ENCODE data around the gene ZXDA.
"Not testable (repeated sequence)": the region's sequence is repeated elsewhere in the genome, so short reads cannot be mapped to it uniquely, and the experiment has no call there.

The ZXDA gene, protein sequence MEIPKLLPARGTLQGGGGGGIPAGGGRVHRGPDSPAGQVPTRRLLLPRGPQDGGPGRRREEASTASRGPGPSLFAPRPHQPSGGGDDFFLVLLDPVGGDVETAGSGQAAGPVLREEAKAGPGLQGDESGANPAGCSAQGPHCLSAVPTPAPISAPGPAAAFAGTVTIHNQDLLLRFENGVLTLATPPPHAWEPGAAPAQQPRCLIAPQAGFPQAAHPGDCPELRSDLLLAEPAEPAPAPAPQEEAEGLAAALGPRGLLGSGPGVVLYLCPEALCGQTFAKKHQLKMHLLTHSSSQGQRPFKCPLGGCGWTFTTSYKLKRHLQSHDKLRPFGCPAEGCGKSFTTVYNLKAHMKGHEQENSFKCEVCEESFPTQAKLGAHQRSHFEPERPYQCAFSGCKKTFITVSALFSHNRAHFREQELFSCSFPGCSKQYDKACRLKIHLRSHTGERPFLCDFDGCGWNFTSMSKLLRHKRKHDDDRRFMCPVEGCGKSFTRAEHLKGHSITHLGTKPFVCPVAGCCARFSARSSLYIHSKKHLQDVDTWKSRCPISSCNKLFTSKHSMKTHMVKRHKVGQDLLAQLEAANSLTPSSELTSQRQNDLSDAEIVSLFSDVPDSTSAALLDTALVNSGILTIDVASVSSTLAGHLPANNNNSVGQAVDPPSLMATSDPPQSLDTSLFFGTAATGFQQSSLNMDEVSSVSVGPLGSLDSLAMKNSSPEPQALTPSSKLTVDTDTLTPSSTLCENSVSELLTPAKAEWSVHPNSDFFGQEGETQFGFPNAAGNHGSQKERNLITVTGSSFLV

DNA sequence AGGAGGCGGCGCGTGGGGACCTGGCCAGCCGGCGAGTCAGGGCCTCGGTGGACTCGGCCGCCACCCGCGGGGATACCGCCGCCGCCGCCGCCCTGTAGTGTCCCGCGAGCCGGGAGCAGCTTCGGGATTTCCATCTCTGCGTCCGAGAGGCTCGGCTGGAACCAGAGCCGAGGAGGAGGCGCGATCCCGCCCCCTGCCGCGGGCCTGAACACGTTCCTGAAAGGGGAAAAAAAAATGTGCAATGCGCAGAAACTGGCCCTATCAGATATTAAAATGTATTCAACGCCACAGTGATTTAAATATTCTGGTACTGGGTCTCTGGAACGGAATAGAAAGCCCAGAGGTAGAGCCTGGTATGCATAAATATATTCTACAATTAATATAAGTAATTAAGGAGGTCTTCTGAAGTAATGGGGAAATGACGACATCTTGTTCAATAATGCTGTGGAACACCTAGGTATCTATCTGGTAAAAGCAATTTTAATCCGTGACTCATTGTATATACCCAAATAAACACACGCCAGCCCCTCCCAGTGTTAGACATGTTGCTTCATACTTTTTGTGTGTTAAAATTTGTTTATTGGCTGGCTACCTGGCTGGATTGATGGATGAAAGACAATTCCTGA is at the start of gene ZXDA:
ZXDA (minus strand) TSS at position 172 of the 626 bp plus-strand sequence; CDS start at position 134, 38 bp downstream.
- peak; percentile 26 for DNase-seq (ENCODE audit: low spot score)

- no peak for DNase-seq (ENCODE audit: low spot score)
These were observed 42.0 kb upstream of the ZXDA start for GRCh38 chrX:57952320-57952678.

- no peak for DNase-seq (ENCODE audit: low spot score)
These were observed 41.5 kb upstream of the ZXDA start for GRCh38 chrX:57951666-57952319.

- DNase-seq (ENCODE audit: low spot score), result no peak
These were observed 23.1 kb upstream of the ZXDA start for GRCh38 chrX:57933321-57933720.

DNA sequence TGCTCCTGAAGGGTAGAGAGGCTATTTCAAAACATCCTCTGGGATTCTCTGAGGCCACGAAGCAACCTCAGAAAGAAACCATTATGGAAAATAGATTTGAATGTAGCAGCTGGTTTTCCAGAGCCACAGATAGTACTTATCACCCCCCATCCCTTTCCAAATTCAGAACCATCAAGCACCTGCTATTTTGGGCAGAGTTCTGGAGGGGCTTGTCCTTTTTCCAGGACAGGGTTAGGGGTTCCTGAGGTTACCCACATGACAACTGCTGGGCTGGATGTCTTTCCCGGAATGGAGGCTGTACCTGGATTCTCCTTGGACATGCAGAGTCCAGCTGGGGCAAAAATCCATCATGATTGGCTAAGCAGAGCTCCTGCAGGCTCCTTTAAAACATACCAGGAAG is 22.0 kb upstream of the ZXDA start:
- no peak for DNase-seq (ENCODE audit: low spot score)

- peak; percentile 13 for DNase-seq (ENCODE audit: low spot score)
These were observed 19.8 kb upstream of the ZXDA start for GRCh38 chrX:57930051-57930450.

GRCh38 chrX:57929373-57929772 is 19.1 kb upstream of the ZXDA start:
- DNase-seq (ENCODE audit: low spot score), result peak; percentile 37

DNA sequence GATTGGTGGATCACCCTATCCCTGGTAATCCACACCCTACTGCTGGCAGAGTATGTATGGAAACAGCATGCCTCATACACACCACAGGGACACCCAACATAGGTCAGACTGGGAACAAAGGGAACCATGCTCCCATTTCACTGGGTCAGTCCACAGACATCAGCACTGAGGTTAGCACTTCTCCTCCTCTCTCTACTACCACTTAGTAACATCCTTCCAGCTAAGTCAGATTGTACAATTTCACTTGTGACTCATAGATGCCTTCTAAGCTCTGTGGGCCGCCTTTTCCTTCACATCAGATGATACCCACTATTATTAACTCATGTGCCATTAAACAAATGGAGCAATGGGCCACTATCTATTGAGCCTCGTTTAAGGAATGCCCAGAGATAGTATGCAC is 15.5 kb upstream of the ZXDA start:
- DNase-seq (ENCODE audit: low spot score), result no peak

DNA sequence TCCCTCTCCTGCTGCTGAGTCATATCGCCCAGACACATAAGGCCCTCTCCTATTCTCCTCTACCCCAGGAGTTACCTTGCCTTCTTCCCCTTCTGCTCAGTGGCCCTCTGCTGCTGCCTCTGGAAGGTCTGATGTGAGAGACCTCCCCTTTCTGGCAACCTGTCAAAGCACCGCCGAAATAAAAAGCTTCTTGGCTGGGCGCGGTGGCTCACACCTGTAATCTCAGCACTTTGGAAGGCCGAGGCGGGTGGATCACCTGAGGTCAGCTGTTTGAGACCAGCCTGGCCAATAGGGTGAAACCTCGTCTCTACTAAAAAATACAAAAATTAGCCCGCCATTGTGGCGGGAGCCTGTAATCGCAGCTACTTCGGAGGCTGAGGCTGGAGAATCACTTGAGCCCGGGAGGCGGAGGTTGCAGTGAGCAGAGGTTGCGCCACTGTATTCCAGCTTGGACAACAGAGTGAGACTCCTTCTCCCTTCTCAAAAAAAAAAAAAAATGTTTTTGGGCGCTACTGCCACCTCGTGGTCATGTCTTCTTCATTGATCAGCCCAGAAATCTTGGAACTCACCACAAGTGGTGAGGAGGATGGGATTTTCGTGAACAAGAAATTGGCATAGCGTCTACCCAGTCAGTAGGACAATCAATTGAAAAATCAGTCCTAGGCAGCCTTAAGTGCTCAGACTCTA is 8.6 kb upstream of the ZXDA start:
- DNase-seq (ENCODE audit: low spot score), result peak; percentile 39

DNA sequence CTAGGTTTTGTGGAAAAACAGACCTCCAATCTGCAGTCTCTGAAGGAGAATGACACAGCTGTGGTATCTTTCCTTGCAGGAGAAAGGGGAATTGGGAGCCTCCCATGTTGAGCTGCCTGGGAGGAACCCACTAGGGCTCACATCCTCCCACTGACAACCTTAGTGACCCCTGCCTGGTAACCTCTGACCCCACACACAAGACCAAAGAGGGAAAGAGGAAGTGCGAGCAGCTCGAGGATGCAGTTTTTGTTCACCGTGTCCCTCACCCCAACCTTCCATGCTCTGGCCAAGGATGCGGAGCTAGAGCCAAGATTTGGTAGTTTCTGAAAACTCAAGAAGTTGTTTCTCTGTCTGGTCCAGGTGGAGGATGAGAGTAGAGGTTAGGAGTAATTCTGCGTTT is 5.4 kb upstream of the ZXDA start:
- no peak for DNase-seq (ENCODE audit: low spot score)

DNA sequence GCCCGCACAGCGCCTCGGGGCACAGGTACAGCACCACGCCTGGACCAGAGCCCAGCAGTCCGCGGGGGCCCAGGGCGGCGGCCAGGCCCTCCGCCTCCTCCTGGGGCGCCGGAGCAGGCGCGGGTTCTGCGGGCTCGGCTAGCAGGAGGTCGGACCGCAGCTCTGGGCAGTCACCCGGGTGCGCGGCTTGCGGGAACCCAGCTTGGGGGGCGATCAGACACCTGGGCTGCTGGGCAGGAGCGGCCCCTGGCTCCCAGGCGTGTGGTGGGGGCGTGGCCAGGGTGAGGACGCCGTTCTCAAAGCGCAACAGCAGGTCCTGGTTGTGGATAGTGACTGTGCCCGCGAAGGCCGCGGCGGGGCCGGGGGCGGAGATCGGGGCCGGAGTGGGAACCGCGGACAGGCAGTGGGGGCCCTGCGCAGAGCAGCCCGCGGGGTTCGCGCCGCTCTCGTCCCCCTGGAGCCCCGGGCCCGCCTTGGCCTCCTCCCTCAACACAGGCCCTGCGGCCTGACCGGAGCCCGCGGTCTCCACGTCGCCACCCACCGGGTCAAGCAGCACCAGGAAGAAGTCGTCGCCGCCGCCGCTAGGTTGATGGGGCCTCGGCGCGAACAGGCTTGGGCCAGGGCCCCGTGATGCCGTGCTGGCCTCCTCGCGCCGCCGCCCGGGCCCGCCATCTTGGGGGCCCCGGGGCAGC is 517 bp downstream of the ZXDA start:
- peak; percentile 28 for DNase-seq (ENCODE audit: low spot score)

DNA sequence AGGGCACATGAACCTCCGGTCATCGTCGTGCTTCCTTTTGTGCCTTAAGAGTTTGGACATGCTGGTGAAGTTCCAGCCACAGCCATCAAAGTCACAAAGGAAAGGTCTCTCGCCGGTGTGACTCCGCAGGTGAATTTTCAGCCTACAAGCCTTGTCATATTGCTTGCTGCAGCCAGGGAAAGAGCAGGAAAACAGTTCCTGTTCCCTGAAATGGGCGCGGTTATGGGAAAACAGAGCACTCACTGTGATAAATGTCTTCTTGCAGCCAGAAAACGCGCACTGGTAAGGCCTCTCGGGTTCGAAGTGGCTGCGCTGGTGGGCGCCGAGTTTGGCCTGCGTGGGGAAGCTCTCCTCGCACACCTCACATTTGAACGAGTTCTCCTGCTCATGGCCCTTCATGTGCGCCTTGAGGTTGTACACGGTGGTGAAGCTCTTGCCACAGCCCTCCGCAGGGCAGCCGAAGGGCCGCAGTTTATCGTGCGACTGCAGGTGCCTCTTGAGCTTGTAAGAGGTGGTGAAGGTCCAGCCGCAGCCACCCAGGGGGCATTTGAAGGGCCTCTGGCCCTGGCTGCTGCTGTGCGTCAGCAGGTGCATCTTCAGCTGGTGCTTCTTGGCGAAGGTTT is 1.2 kb downstream of the ZXDA start:
- DNase-seq (ENCODE audit: low spot score), result not testable (repeated sequence)

- peak; percentile 38 for DNase-seq (ENCODE audit: low spot score)
These were observed 3.5 kb downstream of the ZXDA start for GRCh38 chrX:57906790-57907189.

- DNase-seq (ENCODE audit: low spot score), result no peak
These were observed 5.1 kb downstream of the ZXDA start for GRCh38 chrX:57905141-57905540.

DNA sequence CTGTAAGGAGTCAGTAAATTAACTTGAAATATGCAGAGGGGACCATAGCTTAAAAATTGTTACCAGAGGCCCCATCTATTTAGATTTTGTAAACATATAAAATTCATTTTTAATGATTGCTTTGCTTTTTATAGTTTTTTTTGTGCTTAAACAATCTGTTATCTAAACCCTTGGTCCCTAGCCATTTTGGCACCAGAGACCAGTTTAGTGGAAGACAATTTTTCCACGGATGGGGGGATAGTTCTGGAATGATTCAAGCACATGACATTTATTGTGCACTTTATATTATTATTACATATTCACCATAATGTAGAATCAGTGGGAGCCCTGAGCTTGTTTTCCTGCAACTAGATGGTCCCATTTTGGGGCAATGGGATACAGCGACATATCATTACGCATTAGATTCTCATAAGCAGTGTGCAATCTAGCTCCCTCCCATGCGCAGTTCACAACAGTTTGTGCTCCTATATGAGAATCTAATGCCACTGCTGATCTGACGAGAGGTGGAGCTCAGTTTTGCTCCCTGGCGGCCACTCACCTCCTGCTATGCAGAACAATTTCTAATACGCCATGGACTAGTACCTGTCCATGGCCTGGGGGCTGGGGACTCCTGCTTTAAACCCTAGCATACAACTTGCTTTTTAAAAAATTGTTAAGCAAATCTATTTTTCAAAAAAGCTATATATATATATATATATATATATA is 5.9 kb downstream of the ZXDA start:
- no peak for DNase-seq (ENCODE audit: low spot score)

GRCh38 chrX:57902633-57903032 is 7.6 kb downstream of the ZXDA start:
- DNase-seq (ENCODE audit: low spot score), result no peak

GRCh38 chrX:57901466-57901865 is 8.8 kb downstream of the ZXDA start:
- peak; percentile 25 for DNase-seq (ENCODE audit: low spot score)

DNA sequence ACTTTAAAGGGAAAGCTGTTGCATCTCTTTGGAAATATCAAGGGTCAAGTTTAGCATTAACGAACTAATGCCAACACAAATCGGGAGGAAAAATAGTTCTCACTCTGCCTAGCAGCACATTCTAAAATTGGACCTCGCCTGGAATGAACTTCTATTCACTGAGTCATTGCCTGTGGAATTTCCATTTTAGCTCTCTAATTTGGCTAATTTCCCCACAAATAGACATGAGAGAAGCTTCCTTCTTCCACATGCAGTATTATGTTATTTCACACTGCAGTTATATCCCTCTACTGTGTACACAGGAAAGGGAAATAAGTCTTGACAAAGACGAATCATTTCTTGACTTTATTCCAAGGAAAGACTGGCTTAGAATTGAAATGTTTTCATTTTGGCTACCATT is 9.3 kb downstream of the ZXDA start:
- DNase-seq (ENCODE audit: low spot score), result peak; percentile 65

DNA sequence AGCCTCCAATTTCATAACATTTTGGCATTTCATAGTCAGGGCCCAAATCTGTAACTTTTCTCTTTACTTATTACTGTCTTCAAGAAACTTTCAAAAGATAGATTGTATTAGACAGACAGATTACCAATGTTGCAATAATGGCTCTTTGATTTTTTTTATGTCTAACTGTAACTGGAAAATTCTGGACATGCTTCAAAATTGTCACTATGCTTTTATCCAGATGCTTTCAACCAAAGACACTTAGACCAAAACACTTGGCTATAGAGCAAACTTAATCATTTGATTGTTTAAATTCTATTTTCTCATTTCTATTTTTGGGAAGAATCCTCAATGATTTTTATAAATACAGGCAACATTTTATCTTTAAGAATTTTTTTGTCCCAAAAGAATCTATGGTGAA is 10.4 kb downstream of the ZXDA start:
- no peak for DNase-seq (ENCODE audit: low spot score)

GRCh38 chrX:57899064-57899463 is 11.2 kb downstream of the ZXDA start:
- peak; percentile 3 for DNase-seq (ENCODE audit: low spot score)

All from kidney tubule cell (primary cell).